Suprapubic skin (tissue), 4 donors: ENCODE measurements around the gene CACNG3. TPM values are rescaled to one million over a fixed set of nuclear protein-coding genes. Genes with fewer than 3 reads are reported as not detected.
"Not testable (repeated sequence)": the region's sequence is repeated elsewhere in the genome, so short reads cannot be mapped to it uniquely, and the experiment has no call there.

Experiments
- DNase-seq, 2 donors: peaks; one replicate each; pipeline ENCODE4 v3.0.0-alpha.2; 2019; ENCODE audit warnings: low spot score in 2 of 2
- H3K27ac ChIP-seq: fragments of 200-600 bp; sonication (generic); one replicate; pipeline ENCODE4 v1.5.1; 2019
- H3K27me3 ChIP-seq: fragments of 200-600 bp; sonication (generic); one replicate; pipeline ENCODE4 v1.5.1; 2019
- H3K36me3 ChIP-seq: fragments of 200-600 bp; sonication (generic); one replicate; pipeline ENCODE4 v1.5.1; 2019
- H3K4me1 ChIP-seq: fragments of 200-600 bp; sonication (generic); one replicate; pipeline ENCODE4 v1.5.1; 2019
- H3K4me3 ChIP-seq: fragments of 200-600 bp; sonication (generic); one replicate; pipeline ENCODE4 v1.5.1; 2019; ENCODE audit warnings: mild to moderate bottlenecking
- H3K9me3 ChIP-seq: fragments of 200-600 bp; sonication (generic); one replicate; pipeline ENCODE4 v1.5.1; 2019
- EP300 ChIP-seq: sonication (generic); formaldehyde crosslinking; IDR thresholded peaks from one replicate; pipeline ENCODE4 v1.6.1; 2017; ENCODE audit warnings: antibody characterized with exemption
- POLR2A ChIP-seq, 2 donors: fragments of 450-650 bp; IDR thresholded peaks; one replicate each; pipeline ENCODE4 v1.6.1; 2017; ENCODE audit warnings: antibody characterized with exemption in 2 of 2, mild to moderate bottlenecking in 2 of 2, moderate library complexity in 2 of 2
- POLR2AphosphoS5 ChIP-seq, 3 donors: sonication (generic); formaldehyde crosslinking; IDR thresholded peaks; one replicate each; pipeline ENCODE4 v1.6.1; 2017; ENCODE audit warnings: antibody characterized with exemption in 3 of 3
- WGBS: methylation state at CpG from one replicate; pipeline ENCODE4 v1.1.5; 2018; 5-methylcytosine and 5-hydroxymethylcytosine counted together
- total RNA-seq, 4 donors: library from RNA; depleted of rRNA; stranded (reverse); fragments of >200 nt; gene quantifications; one replicate each; pipeline ENCODE4 v1.1.0, GENCODE V29; 2016
- TF ChIP-seq, protein P1 (sequence below), 2 donors: fragments of 200-600 bp in 1 of 2; fragments of 450-650 bp in 1 of 2; sonication (generic) in 1 of 2; IDR thresholded peaks; one replicate each; pipeline ENCODE4 v1.5.1; 2016 to 2019; ENCODE audit warnings: antibody characterized with exemption in 2 of 2, mild to moderate bottlenecking in 1 of 2, moderate library complexity in 1 of 2

CACNG3 gene
- total RNA-seq, 4 donors from 2014 or later = not detected

DNA sequence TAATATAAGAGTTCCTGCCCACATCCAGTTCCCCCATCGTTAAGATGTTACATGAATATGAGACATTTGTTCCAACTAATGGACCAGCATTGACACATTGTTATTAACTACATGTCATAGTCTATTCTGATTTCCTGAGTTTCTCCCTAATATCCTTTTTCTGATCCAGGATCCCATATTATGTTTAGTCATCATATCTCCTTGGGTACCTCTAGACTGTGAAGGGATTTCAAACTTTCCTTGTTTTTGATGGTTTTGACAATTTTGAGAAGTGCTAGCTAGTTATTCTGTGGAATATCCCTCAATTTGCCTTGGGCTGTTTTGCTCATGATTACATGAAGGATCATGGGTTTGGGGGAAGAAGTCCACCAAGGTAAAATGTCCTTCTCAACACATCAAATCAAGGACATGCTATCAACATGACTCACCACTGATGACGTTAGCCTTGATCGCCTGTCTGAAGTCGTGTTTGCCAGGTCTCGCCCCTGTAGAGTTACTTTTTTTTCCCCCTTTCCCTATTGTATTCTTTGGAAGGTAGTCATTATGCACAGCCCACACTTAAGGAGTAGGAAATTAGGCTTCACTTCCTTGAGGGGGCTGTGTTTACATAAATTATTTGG, 42.5 kb downstream of the CACNG3 start:
- no peak overlapping the region for H3K27ac ChIP-seq
- no peaks in the 10 kb centered on the region for H3K27me3 ChIP-seq
- H3K4me3 ChIP-seq = no peak overlapping the region
- H3K4me1 ChIP-seq = no peaks in the 10 kb centered on the region
- no peaks in the 10 kb centered on the region for H3K36me3 ChIP-seq
- TF ChIP-seq POLR2A (IDR thresholded peaks at IDR 0.05) (no peak), EP300 (no peak), POLR2AphosphoS5 (IDR thresholded peaks at IDR 0.05) (no peak)
- TF ChIP-seq, protein P1, sequence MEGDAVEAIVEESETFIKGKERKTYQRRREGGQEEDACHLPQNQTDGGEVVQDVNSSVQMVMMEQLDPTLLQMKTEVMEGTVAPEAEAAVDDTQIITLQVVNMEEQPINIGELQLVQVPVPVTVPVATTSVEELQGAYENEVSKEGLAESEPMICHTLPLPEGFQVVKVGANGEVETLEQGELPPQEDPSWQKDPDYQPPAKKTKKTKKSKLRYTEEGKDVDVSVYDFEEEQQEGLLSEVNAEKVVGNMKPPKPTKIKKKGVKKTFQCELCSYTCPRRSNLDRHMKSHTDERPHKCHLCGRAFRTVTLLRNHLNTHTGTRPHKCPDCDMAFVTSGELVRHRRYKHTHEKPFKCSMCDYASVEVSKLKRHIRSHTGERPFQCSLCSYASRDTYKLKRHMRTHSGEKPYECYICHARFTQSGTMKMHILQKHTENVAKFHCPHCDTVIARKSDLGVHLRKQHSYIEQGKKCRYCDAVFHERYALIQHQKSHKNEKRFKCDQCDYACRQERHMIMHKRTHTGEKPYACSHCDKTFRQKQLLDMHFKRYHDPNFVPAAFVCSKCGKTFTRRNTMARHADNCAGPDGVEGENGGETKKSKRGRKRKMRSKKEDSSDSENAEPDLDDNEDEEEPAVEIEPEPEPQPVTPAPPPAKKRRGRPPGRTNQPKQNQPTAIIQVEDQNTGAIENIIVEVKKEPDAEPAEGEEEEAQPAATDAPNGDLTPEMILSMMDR (IDR thresholded peaks at IDR 0.05) = no peak
- WGBS = 86% methylated on average over 5 of the region's 5 CpGs
- H3K9me3 ChIP-seq = no peaks in the 10 kb centered on the region
- DNase-seq = no peak

DNA sequence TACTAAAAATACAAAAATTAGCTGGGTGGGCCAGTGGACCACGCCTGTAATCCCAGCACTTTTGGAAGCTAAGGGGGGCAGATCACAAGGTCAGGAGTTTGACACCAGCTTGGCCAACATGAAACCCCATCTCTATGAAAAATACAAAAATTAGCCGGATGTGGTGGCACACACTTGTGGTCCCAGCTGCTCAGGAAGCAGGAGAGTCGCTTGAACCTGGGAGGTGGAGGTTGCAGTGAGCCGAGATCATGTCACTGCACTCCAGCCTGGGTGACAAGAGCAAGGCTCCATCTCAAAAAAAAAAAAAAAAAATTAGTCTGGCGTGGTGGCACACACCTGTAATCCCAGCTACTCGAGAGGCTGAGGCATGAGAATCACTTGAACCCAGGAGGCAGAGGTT, 44.6 kb downstream of the CACNG3 start:
- not testable (repeated sequence) for H3K4me3 ChIP-seq, H3K9me3 ChIP-seq, DNase-seq, H3K4me1 ChIP-seq, H3K27me3 ChIP-seq, H3K36me3 ChIP-seq, H3K27ac ChIP-seq
- WGBS = 84% methylated on average over 6 of the region's 6 CpGs

DNA sequence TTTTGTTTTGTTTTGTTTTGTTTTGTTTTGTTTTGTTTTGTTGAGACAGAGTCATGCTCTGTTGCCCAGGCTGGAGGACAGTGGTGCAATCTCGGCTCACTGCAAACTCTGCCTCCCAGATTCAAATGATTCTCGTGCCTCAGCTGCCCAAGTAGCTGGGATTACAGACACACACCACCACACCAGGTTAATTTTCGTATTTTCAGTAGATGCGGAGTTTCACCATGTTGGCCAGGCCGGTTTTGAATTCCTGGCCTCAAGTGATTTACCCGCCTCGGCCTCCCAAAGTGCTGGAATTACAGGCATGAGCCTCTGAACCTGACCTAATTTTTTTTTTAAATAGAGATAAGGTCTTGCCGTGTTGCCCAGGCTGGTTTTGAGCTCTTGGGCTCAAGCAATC, 46.5 kb downstream of the CACNG3 start:
- H3K9me3 ChIP-seq = no peaks in the 10 kb centered on the region
- no peaks in the 10 kb centered on the region for H3K4me1 ChIP-seq
- no peak for TF ChIP-seq EP300
- no peak for TF ChIP-seq POLR2AphosphoS5 (IDR thresholded peaks at IDR 0.05)
- TF ChIP-seq, protein P1 (IDR thresholded peaks at IDR 0.05) = no peak
- TF ChIP-seq POLR2A (IDR thresholded peaks at IDR 0.05) = no peak
- no peaks in the 10 kb centered on the region for H3K27me3 ChIP-seq
- no peak overlapping the region for H3K4me3 ChIP-seq
- 79% methylated on average over 8 of the region's 8 CpGs for WGBS
- no peaks in the 10 kb centered on the region for H3K36me3 ChIP-seq
- H3K27ac ChIP-seq = no peak overlapping the region
- DNase-seq = no peak

DNA sequence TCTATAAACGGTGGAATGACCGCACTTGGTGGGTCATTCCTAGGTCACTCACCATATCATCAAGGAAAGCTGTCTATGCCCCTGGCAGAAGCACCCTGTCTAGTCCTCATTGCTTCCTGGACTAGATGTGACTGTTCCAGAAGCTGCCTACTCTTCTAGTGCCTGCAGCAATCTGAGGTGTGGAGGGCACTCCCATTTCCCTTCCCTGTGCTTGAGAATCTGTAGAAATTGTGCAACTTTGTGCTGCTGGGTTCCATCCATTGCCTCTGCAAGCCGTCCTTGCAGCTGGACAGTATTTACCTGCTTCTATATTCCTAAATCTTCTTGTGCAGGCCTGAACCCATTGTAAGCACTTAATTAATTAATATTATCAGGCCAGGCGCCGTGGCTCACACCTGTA, 52.1 kb downstream of the CACNG3 start:
- TF ChIP-seq POLR2AphosphoS5 (IDR thresholded peaks at IDR 0.05) = no peak
- TF ChIP-seq, protein P1 (IDR thresholded peaks at IDR 0.05) = no peak
- no peak for TF ChIP-seq EP300
- TF ChIP-seq POLR2A (IDR thresholded peaks at IDR 0.05) = no peak
- 58% methylated on average over 5 of the region's 5 CpGs for WGBS
- DNase-seq = no peak

DNA sequence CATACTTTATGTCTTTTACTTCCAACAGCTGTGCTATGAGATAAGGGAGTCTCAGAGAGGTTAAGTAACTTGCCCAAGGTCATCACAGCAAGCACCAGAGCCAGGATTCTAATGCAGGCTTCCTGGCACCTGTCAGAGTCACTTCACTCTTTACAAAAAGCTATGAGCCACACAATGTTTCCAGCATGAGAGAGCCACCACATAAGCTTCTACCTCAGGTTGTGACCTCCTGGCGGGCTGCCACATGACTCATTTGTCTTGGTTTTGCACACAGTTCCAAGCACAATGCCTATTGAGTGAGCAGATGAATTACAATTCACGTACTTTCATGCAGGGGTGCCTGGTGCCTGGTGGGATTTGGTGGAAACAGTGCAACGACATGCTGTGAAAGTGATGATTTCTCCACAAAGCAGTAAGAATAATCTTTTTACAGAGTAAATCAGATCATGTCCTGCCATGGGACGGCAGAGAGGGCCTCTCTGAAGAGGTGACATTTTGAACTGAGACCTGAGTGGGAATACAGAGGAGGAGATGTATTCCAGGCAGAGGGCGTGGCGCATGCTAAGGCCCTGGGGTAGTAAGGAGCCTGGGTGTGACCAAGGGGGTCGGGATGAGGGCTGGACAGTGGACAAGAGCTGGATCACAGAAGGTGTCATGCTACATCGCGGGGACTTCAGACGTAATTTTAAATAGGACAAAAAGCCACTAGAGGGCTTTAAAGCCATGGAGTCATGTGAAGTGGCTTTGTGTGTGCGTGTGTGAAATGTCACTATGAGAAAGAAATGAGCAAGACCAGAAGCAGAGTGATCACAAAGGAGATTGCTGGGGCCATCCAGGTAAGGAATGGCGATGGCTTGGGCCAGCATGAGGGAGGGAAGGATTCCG, 53.4 kb downstream of the CACNG3 start:
- H3K36me3 ChIP-seq = no peaks in the 10 kb centered on the region
- no peak overlapping the region for H3K27ac ChIP-seq
- H3K4me1 ChIP-seq = no peaks in the 10 kb centered on the region
- WGBS = 71% methylated on average over 13 of the region's 13 CpGs
- no peak for TF ChIP-seq EP300
- no peak for TF ChIP-seq POLR2AphosphoS5 (IDR thresholded peaks at IDR 0.05)
- TF ChIP-seq, protein P1 (IDR thresholded peaks at IDR 0.05) = no peak
- no peak for TF ChIP-seq POLR2A (IDR thresholded peaks at IDR 0.05)
- no peaks in the 10 kb centered on the region for H3K9me3 ChIP-seq
- H3K4me3 ChIP-seq = no peak overlapping the region
- no peak for DNase-seq
- H3K27me3 ChIP-seq = peaks cover 3% of the 10 kb centered on the region

More for the DNA sequence above, 52.1 kb downstream of the CACNG3 start:
- Histone ChIP-seq H3K4me1 (no peaks in the 10 kb centered on the region), H3K9me3 (no peaks in the 10 kb centered on the region), H3K4me3 (no peak overlapping the region), H3K36me3 (no peaks in the 10 kb centered on the region), H3K27ac (no peak overlapping the region), H3K27me3 (peaks cover 3% of the 10 kb centered on the region)
